ENCODE results near the gene CCT4.

GRCh38 chr2:61841286-61841685 is 47.2 kb downstream of the CCT4 start:
- TF ChIP-seq, protein P1, sequence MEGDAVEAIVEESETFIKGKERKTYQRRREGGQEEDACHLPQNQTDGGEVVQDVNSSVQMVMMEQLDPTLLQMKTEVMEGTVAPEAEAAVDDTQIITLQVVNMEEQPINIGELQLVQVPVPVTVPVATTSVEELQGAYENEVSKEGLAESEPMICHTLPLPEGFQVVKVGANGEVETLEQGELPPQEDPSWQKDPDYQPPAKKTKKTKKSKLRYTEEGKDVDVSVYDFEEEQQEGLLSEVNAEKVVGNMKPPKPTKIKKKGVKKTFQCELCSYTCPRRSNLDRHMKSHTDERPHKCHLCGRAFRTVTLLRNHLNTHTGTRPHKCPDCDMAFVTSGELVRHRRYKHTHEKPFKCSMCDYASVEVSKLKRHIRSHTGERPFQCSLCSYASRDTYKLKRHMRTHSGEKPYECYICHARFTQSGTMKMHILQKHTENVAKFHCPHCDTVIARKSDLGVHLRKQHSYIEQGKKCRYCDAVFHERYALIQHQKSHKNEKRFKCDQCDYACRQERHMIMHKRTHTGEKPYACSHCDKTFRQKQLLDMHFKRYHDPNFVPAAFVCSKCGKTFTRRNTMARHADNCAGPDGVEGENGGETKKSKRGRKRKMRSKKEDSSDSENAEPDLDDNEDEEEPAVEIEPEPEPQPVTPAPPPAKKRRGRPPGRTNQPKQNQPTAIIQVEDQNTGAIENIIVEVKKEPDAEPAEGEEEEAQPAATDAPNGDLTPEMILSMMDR (IDR thresholded peaks at IDR 0.05) = no peak
- TF ChIP-seq POLR2A (IDR thresholded peaks at IDR 0.05) = no peak

All from uterus (tissue), 2 donors.